Measurements from ENCODE around the gene STOX1. TPM values are rescaled to one million over a fixed set of nuclear protein-coding genes. Genes with fewer than 3 reads are reported as not detected.

STOX1 gene
- total and polyA plus RNA-seq, 2 of the 13 experiments (the other 11 are each of a cell fraction or from before 2014, with no cell fraction given) = 2.5 to 6.0 TPM

GRCh38 chr10:68876246-68877138, 49.2 kb downstream of the STOX1 start (continued):
- TF ChIP-seq ZNF576 (CRISPR knock-in tag; IDR thresholded peaks at IDR 0.05) (no peak), NKX3-1 (CRISPR knock-in tag; IDR thresholded peaks at IDR 0.05) (no peak), LCORL (IDR thresholded peaks at IDR 0.05) (no peak), LCORL (CRISPR knock-in tag; IDR thresholded peaks at IDR 0.05) (peak; percentile 54; the same call in 1 of the 2 replicates), ZNF629 (CRISPR knock-in tag; conservative IDR thresholded peaks at IDR 0.05) (peak; percentile 54), GATAD2A (CRISPR knock-in tag; IDR thresholded peaks at IDR 0.05) (peak; percentile 96), ZNF605 (CRISPR knock-in tag; IDR thresholded peaks at IDR 0.05) (peak; percentile 68; the same call in 1 of the 2 replicates), TEAD3 (CRISPR knock-in tag; optimal IDR thresholded peaks at IDR 0.05; ENCODE audit: borderline replicate concordance) (peak; percentile 60), WIZ (CRISPR knock-in tag; IDR thresholded peaks at IDR 0.05) (no peak), NCOA1 (CRISPR knock-in tag; IDR thresholded peaks at IDR 0.05) (no peak), NFAT5 (CRISPR knock-in tag; IDR thresholded peaks at IDR 0.05) (no peak), ZKSCAN5 (CRISPR knock-in tag; IDR thresholded peaks at IDR 0.05) (no peak), ZNF614 (CRISPR knock-in tag; IDR thresholded peaks at IDR 0.05; ENCODE audit: borderline replicate concordance) (no peak; the same call in 1 of the 2 replicates), MYNN (CRISPR knock-in tag; IDR thresholded peaks at IDR 0.05; ENCODE audit: low read depth) (no peak), POLR2G (IDR thresholded peaks at IDR 0.05; ENCODE audit: low read depth, low read length) (peak; percentile 45; the same call in 1 of the 2 replicates), NFATC3 (CRISPR knock-in tag; IDR thresholded peaks at IDR 0.05) (no peak), U2AF1 (optimal IDR thresholded peaks at IDR 0.05; ENCODE audit: low read depth, low read length) (no peak), ZNF503 (CRISPR knock-in tag; IDR thresholded peaks at IDR 0.05) (peak; percentile 58; the same call in 1 of the 2 replicates)
- TF ChIP-seq, protein P1, sequence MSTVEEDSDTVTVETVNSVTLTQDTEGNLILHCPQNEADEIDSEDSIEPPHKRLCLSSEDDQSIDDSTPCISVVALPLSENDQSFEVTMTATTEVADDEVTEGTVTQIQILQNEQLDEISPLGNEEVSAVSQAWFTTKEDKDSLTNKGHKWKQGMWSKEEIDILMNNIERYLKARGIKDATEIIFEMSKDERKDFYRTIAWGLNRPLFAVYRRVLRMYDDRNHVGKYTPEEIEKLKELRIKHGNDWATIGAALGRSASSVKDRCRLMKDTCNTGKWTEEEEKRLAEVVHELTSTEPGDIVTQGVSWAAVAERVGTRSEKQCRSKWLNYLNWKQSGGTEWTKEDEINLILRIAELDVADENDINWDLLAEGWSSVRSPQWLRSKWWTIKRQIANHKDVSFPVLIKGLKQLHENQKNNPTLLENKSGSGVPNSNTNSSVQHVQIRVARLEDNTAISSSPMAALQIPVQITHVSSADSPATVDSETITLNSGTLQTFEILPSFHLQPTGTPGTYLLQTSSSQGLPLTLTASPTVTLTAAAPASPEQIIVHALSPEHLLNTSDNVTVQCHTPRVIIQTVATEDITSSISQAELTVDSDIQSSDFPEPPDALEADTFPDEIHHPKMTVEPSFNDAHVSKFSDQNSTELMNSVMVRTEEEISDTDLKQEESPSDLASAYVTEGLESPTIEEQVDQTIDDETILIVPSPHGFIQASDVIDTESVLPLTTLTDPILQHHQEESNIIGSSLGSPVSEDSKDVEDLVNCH (CRISPR knock-in tag; IDR thresholded peaks at IDR 0.05) = no peak
